Activated naive CD8-positive, alpha-beta T cell (primary cell): ENCODE data around the gene SMOC1.

Source experiments
- H3K27ac Mint-ChIP-seq: one replicate; pipeline ENCODE4 v1.8.0; 2021; ENCODE audit warnings: mixed read lengths
- H3K27me3 Mint-ChIP-seq: one replicate; pipeline ENCODE4 v1.8.0; 2021; ENCODE audit warnings: mixed read lengths
- H3K36me3 Mint-ChIP-seq: one replicate; pipeline ENCODE4 v1.8.0; 2021; ENCODE audit warnings: mixed read lengths
- H3K4me1 Mint-ChIP-seq: one replicate; pipeline ENCODE4 v1.8.0; 2021; ENCODE audit warnings: low read depth, mixed read lengths
- H3K4me3 Mint-ChIP-seq: one replicate; pipeline ENCODE4 v1.8.0; 2021; ENCODE audit warnings: mild to moderate bottlenecking, mixed read lengths
- H3K9me3 Mint-ChIP-seq: one replicate; pipeline ENCODE4 v1.8.0; 2021; ENCODE audit warnings: low read depth, mixed read lengths

The SMOC1 gene

GRCh38 chr14:69854598-69854997, 24.6 kb upstream of the SMOC1 start:
- no peak overlapping the region for H3K27ac Mint-ChIP-seq
- H3K4me1 Mint-ChIP-seq, result no peaks in the 10 kb centered on the region
- H3K4me3 Mint-ChIP-seq, result no peak overlapping the region
- no peaks in the 10 kb centered on the region for H3K36me3 Mint-ChIP-seq
- peaks cover 2% of the 10 kb centered on the region for H3K27me3 Mint-ChIP-seq
- no peaks in the 10 kb centered on the region for H3K9me3 Mint-ChIP-seq

- Mint-ChIP-seq H3K27me3 (peaks cover 2% of the 10 kb centered on the region), H3K36me3 (no peaks in the 10 kb centered on the region), H3K9me3 (no peaks in the 10 kb centered on the region), H3K4me3 (no peak overlapping the region), H3K27ac (no peak overlapping the region), H3K4me1 (no peaks in the 10 kb centered on the region)
Observed at GRCh38 chr14:69855180-69855832, 23.9 kb upstream of the SMOC1 start.

DNA sequence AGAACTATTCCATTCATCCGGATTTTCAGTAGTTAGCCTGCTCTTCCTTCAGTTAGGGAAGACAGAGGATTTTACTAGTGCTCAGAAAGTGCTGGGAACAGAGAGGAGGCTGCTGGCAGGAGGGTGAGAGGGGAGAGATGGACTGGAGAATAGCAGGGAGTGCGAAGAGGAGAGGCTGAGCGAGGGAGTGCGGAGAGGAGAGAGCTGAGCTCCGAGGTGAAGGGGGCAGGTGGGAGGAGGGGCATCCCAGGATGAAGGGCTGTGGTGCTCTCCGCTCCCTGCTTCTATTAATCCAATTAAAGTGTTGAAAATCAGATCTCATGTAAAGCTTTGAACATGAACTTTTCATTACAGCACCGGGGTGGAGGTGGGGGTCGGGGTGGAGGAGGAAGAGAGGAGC, 20.4 kb upstream of the SMOC1 start:
- H3K9me3 Mint-ChIP-seq, result no peaks in the 10 kb centered on the region
- H3K27ac Mint-ChIP-seq, result no peak overlapping the region
- no peaks in the 10 kb centered on the region for H3K36me3 Mint-ChIP-seq
- no peaks in the 10 kb centered on the region for H3K4me1 Mint-ChIP-seq
- H3K4me3 Mint-ChIP-seq, result no peak overlapping the region
- H3K27me3 Mint-ChIP-seq, result no peaks in the 10 kb centered on the region

DNA sequence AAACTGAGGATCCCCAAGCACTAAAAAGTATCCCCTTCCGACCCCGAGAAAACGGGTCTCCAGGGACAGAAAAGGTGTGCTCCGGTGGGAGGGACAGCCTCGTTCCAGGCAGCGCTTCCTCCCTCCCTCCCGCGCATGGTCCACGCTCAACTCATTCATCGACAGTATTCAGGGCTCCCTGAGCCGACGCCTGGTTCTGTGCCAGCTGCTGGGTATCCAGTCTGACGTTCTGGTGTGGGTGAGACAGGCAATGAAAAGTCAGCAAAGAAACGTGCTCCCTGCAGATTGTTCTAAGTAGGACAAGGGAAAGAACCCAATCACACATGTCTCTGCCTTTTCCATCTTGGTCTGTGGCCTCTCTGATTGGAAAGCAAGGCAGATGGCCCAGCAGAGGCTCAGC, 19.6 kb upstream of the SMOC1 start:
- Mint-ChIP-seq H3K4me3 (no peak overlapping the region), H3K27ac (no peak overlapping the region), H3K27me3 (no peaks in the 10 kb centered on the region), H3K36me3 (no peaks in the 10 kb centered on the region), H3K9me3 (no peaks in the 10 kb centered on the region), H3K4me1 (no peaks in the 10 kb centered on the region)

GRCh38 chr14:69860221-69860620, 19.0 kb upstream of the SMOC1 start:
- no peak overlapping the region for H3K27ac Mint-ChIP-seq
- H3K9me3 Mint-ChIP-seq, result no peaks in the 10 kb centered on the region
- no peaks in the 10 kb centered on the region for H3K4me1 Mint-ChIP-seq
- H3K27me3 Mint-ChIP-seq, result no peaks in the 10 kb centered on the region
- no peaks in the 10 kb centered on the region for H3K36me3 Mint-ChIP-seq
- H3K4me3 Mint-ChIP-seq, result no peak overlapping the region

- H3K27me3 Mint-ChIP-seq, result peaks cover 3% of the 10 kb centered on the region
- no peaks in the 10 kb centered on the region for H3K4me1 Mint-ChIP-seq
- H3K36me3 Mint-ChIP-seq, result no peaks in the 10 kb centered on the region
- no peak overlapping the region for H3K27ac Mint-ChIP-seq
- no peak overlapping the region for H3K4me3 Mint-ChIP-seq
- no peaks in the 10 kb centered on the region for H3K9me3 Mint-ChIP-seq
Observed at GRCh38 chr14:69861025-69861569, 18.1 kb upstream of the SMOC1 start.

DNA sequence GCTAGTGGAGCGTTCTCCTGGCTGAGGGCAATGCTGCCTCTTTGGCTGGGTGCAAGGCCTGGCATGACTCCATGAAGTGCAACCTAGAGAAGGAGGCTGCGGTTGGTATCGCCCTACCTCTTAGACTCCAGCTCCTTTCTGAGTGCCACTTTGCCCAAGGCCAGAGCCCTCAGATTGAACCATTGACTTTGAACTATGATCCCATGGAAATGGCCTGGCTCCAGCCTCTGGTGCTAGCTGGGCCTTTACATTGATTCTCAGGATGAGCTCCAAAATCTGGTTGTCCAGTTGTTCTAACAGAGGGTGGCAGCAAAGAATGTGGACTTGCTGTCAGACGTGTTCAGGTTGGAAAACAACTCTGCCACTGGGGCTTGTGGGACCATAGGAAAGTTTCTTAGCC, 16.1 kb upstream of the SMOC1 start:
- no peaks in the 10 kb centered on the region for H3K36me3 Mint-ChIP-seq
- H3K27ac Mint-ChIP-seq, result no peak overlapping the region
- no peak overlapping the region for H3K4me3 Mint-ChIP-seq
- peaks cover 5% of the 10 kb centered on the region for H3K9me3 Mint-ChIP-seq
- H3K27me3 Mint-ChIP-seq, result peaks cover 3% of the 10 kb centered on the region
- no peaks in the 10 kb centered on the region for H3K4me1 Mint-ChIP-seq

- Mint-ChIP-seq H3K27ac (no peak overlapping the region), H3K9me3 (peaks cover 10% of the 10 kb centered on the region), H3K36me3 (no peaks in the 10 kb centered on the region), H3K4me1 (no peaks in the 10 kb centered on the region), H3K27me3 (peaks cover 8% of the 10 kb centered on the region), H3K4me3 (no peak overlapping the region)
Observed at GRCh38 chr14:69865701-69866365, 13.4 kb upstream of the SMOC1 start.

DNA sequence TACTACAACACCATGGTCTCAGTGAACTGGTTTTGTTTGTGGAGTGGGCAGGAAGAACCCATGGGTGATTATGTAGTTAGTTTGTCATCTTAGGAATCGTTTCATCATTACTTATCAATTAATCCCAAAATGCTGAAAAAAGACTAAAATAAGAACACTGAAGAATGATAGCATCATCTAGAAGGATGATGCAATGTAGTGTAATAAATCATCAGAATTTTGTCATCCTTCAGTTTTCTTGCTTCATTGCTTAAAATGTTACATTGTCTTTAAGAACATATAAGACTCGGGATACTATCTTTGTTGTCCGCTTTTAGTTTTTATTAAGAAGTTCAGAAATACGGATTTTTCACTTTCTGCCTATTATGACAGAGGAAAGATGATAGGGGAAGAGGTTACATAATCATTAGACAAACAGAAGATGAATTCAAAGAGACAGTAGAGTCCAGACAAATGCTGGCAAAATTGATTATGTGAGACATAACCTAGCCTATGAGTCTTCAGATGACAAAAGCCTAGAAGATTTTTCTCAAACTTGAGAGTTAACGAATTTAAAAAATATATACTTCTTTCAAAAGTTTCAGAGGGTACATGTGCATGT, 10.8 kb upstream of the SMOC1 start:
- Mint-ChIP-seq H3K4me3 (no peak overlapping the region), H3K27ac (no peak overlapping the region), H3K9me3 (peaks cover 10% of the 10 kb centered on the region), H3K27me3 (peaks cover 10% of the 10 kb centered on the region), H3K4me1 (no peaks in the 10 kb centered on the region), H3K36me3 (no peaks in the 10 kb centered on the region)

- H3K27me3 Mint-ChIP-seq, result peaks cover 8% of the 10 kb centered on the region
- no peak overlapping the region for H3K4me3 Mint-ChIP-seq
Observed at GRCh38 chr14:69870613-69871012, 8.6 kb upstream of the SMOC1 start.

GRCh38 chr14:69873877-69874780, 5.1 kb upstream of the SMOC1 start:
- Mint-ChIP-seq H3K36me3 (no peaks in the 10 kb centered on the region), H3K4me1 (no peaks in the 10 kb centered on the region), H3K9me3 (no peaks in the 10 kb centered on the region), H3K27me3 (peaks cover 9% of the 10 kb centered on the region), H3K4me3 (no peak overlapping the region), H3K27ac (no peak overlapping the region)

More at GRCh38 chr14:69870613-69871012, 8.6 kb upstream of the SMOC1 start:
- no peak overlapping the region for H3K27ac Mint-ChIP-seq
- no peaks in the 10 kb centered on the region for H3K4me1 Mint-ChIP-seq
- H3K36me3 Mint-ChIP-seq, result no peaks in the 10 kb centered on the region
- H3K9me3 Mint-ChIP-seq, result peaks cover 10% of the 10 kb centered on the region

- no peaks in the 10 kb centered on the region for H3K36me3 Mint-ChIP-seq
- H3K27ac Mint-ChIP-seq, result no peak overlapping the region
- no peaks in the 10 kb centered on the region for H3K9me3 Mint-ChIP-seq
- H3K4me1 Mint-ChIP-seq, result peaks cover 1% of the 10 kb centered on the region
- peaks cover 18% of the 10 kb centered on the region for H3K27me3 Mint-ChIP-seq
- H3K4me3 Mint-ChIP-seq, result no peak overlapping the region
Observed at GRCh38 chr14:69876221-69876847, 2.9 kb upstream of the SMOC1 start.

GRCh38 chr14:69876848-69877306, 2.3 kb upstream of the SMOC1 start:
- Mint-ChIP-seq H3K4me3 (no peak overlapping the region), H3K27ac (no peak overlapping the region), H3K4me1 (peaks cover 1% of the 10 kb centered on the region), H3K36me3 (no peaks in the 10 kb centered on the region), H3K27me3 (peaks cover 23% of the 10 kb centered on the region), H3K9me3 (no peaks in the 10 kb centered on the region)

DNA sequence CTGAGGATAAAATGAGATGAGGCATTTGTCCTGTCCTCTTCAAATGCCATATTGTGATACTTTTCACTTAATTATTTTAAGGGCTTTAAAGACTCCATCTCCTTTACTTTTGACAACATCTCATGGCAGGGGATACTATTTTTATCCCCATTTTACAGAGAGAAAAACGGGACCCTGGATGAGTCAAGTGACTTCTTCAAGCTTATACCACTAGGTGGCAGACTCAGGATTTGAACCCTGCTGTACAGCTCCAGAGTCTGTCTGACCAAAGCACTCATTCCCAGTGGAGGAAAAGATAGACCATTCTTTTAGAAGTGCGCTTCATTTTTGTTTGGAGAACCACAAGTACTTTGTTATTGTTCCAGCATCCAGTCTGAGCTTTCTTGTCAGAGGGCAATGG, 1.7 kb upstream of the SMOC1 start:
- Mint-ChIP-seq H3K27me3 (peaks cover 23% of the 10 kb centered on the region), H3K36me3 (no peaks in the 10 kb centered on the region), H3K4me1 (peaks cover 1% of the 10 kb centered on the region), H3K4me3 (no peak overlapping the region), H3K27ac (no peak overlapping the region), H3K9me3 (no peaks in the 10 kb centered on the region)
